LNCAP (cell line): Measurements from ENCODE around the gene HES4.

Experiments used
- TF ChIP-seq, protein P1 (sequence below): fragments of 450-650 bp; IDR thresholded peaks from 2 replicates; pipeline ENCODE4 v1.5.1; 2017; ENCODE audit warnings: mild to moderate bottlenecking

Gene HES4

GRCh38 chr1:970242-970972 lies 29.5 kb downstream of the HES4 start:
- TF ChIP-seq, protein P1, sequence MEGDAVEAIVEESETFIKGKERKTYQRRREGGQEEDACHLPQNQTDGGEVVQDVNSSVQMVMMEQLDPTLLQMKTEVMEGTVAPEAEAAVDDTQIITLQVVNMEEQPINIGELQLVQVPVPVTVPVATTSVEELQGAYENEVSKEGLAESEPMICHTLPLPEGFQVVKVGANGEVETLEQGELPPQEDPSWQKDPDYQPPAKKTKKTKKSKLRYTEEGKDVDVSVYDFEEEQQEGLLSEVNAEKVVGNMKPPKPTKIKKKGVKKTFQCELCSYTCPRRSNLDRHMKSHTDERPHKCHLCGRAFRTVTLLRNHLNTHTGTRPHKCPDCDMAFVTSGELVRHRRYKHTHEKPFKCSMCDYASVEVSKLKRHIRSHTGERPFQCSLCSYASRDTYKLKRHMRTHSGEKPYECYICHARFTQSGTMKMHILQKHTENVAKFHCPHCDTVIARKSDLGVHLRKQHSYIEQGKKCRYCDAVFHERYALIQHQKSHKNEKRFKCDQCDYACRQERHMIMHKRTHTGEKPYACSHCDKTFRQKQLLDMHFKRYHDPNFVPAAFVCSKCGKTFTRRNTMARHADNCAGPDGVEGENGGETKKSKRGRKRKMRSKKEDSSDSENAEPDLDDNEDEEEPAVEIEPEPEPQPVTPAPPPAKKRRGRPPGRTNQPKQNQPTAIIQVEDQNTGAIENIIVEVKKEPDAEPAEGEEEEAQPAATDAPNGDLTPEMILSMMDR, result no peak

- TF ChIP-seq, protein P1, result no peak
Measured at GRCh38 chr1:969260-969855, 30.5 kb downstream of the HES4 start.

- TF ChIP-seq, protein P1, result no peak
Measured at GRCh38 chr1:967466-968343, 32.2 kb downstream of the HES4 start.

DNA sequence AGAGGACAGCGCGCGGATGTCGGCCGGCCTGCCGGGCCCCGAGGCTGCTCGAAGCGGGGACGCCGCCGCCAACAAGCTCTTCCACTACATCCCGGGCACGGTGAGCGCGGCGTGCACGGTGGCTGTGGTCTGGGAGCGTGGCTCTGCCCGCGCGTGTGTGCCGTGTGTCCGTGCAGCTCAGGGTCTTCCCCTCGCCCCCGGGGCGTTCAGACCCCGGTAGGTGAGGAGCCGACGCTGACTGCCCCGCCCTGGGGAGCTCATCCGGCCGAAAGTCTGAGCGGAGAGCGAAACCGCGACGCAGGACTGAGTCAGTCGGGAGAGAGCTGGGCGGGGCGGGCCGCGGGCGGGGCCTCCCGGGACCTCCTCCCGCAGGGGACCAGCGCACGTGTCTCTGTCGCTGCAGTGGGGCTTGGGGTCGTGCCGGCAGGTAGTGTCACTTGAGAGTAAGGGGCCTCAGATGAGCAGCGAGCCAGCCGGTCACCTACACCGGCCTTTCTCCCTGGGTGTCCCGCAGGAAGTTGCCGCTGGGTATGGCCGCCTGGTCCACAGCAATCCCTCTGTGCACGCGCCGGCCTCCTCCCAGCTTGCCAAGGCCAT lies 33.1 kb downstream of the HES4 start:
- TF ChIP-seq, protein P1, result no peak

DNA sequence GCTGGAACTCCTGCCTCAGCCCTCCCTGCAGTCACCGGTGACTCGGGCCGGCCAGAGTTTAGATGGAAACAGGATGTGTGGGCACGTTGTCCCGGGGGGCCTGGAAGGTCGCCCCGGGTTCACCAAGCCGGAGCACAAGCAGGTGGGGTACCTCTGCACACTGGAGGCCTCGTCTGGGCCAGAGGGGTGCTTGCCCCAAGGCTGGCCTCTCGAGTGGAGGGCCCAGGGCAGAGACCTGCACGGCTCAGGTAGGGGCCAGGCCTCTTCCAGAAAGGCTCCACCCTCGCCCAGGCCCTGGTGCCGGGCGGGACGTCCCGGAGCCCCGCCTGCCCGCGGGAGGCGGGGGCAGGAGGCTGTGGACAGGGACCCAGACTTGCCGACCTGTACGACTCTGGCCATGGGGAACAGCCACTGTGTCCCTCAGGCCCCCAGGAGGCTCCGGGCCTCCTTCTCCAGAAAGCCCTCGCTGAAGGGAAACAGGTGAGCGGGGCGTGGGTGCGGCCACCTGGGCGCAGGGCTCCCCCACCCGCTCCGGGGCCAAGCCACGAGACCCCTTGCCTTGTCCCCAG lies 33.7 kb downstream of the HES4 start, which contains the start of gene PLEKHN1:
Gene PLEKHN1, plus strand, starts transcription at position 348 of the 569 bp plus-strand sequence. Its CDS starts 50 bp downstream, at position 398.
- TF ChIP-seq, protein P1, result no peak

GRCh38 chr1:965526-966134 lies 34.3 kb downstream of the HES4 start:
- TF ChIP-seq, protein P1, result no peak
